HCT116 (cell line): Measurements from ENCODE around the gene UNKL. TPM values are rescaled to one million over a fixed set of nuclear protein-coding genes. Genes with fewer than 3 reads are reported as not detected.

Experiments
- ATAC-seq: fragments of 200-7000 bp; cut with Tn5 transposase; 2 replicates; pipeline ENCODE4 v1.9.1; 2020; ENCODE audit warnings: mild to moderate bottlenecking, moderate library complexity
- BruUV-seq: library from RNA; stranded (reverse); fragments of 400-500 nt; replicated peaks from 2 replicates; lab custom pipeline; 2021; lab: Mats Ljungman, UMichigan
- CTCF ChIA-PET: fragments of 300-600 bp; sonication (Branson Sonifier 250); formaldehyde crosslinking; loops from one replicate; lab custom pipeline; 2021; ENCODE audit warnings: antibody characterized with exemption; lab: Charles Lee
- POLR2A ChIA-PET: fragments of 300-600, 350-600 bp; sonication (Branson Sonifier 250); formaldehyde crosslinking; loops from one replicate; lab custom pipeline; 2021; ENCODE audit warnings: antibody characterized with exemption; lab: Charles Lee
- RAD21 ChIA-PET, 2 experiments: fragments of 300-600 bp; sonication (Branson Sonifier 250); formaldehyde crosslinking; loops; one replicate each; lab custom pipeline; 2023; ENCODE audit warnings: low total read pairs in 2 of 2; ENCODE audit not compliant: uncharacterized antibody in 2 of 2, unreplicated experiment in 2 of 2, low non-redundant PET in 1 of 2; lab: Charles Lee
- DNase-seq: peaks from one replicate; pipeline ENCODE4 v3.0.0-alpha.2; 2010; ENCODE audit warnings: low read depth, low spot score
- H2AFZ ChIP-seq: fragments of 200-600 bp; shearing (Covaris generic), sonication (generic); 2 replicates; pipeline ENCODE4 v1.6.1; 2017; ENCODE audit warnings: low read depth, mixed run types, mixed read lengths, antibody characterized with exemption, low read length; ENCODE audit not compliant: poor library complexity, severe bottlenecking
- H3K27ac ChIP-seq: 2 replicates; pipeline ENCODE4 v1.5.1; 2012; ENCODE audit warnings: low read depth, low read length
- H3K27me3 ChIP-seq: fragments of 200-600 bp; sonication (generic); 2 replicates; pipeline ENCODE4 v1.6.1; 2016; ENCODE audit warnings: mixed run types, low read length, mixed read lengths; ENCODE audit not compliant: insufficient read depth
- H3K36me3 ChIP-seq, 2 experiments: fragments of 200-500 bp in 1 of 2; fragments of 200-600 bp in 1 of 2; sonication (Bioruptor generic) in 1 of 2; sonication (generic) in 1 of 2; 2 replicates each; pipeline versions ENCODE4 v1.5.1 to v1.6.1; 2014 to 2016; ENCODE audit warnings: low read length in 2 of 2, inconsistent platforms in 1 of 2, mixed read lengths in 1 of 2, mixed run types in 1 of 2; ENCODE audit not compliant: insufficient read depth in 2 of 2, control insufficient read depth in 1 of 2
- H3K4me1 ChIP-seq, 2 experiments: fragments of 200-600 bp in 1 of 2; sonication (generic) in 1 of 2; 2 replicates each; pipeline versions ENCODE4 v1.5.1 to v1.6.1; 2012 to 2017; ENCODE audit warnings: low read length in 2 of 2, inconsistent platforms in 1 of 2, mild to moderate bottlenecking in 1 of 2, mixed read lengths in 1 of 2, mixed run types in 1 of 2, moderate library complexity in 1 of 2; ENCODE audit not compliant: insufficient read depth in 2 of 2, control insufficient read depth in 1 of 2
- H3K4me2 ChIP-seq: fragments of 200-600 bp; sonication (generic); 2 replicates; pipeline ENCODE4 v1.6.1; 2017; ENCODE audit warnings: mixed run types, low read length, mixed read lengths
- H3K4me3 ChIP-seq, 2 experiments: fragments of 200-600 bp in 1 of 2; sonication (generic) in 1 of 2; replicated peaks in 1 of 2; 2 replicates each; pipeline ENCODE4 v1.5.1; 2011 to 2016; ENCODE audit warnings: low read length in 2 of 2, control low read depth in 1 of 2, low read depth in 1 of 2, mild to moderate bottlenecking in 1 of 2, mixed read lengths in 1 of 2, mixed run types in 1 of 2
- H3K79me2 ChIP-seq: fragments of 200-600 bp; sonication (generic); 2 replicates; pipeline ENCODE4 v1.6.1; 2017; ENCODE audit warnings: mild to moderate bottlenecking, mixed run types, low read length, moderate library complexity, mixed read lengths; ENCODE audit not compliant: insufficient read depth
- H3K9ac ChIP-seq: fragments of 200-600 bp; sonication (generic); 2 replicates; pipeline ENCODE4 v1.6.1; 2016; ENCODE audit warnings: low read length, mixed read lengths
- H3K9me2 ChIP-seq: fragments of 200-600 bp; sonication (generic), shearing (Covaris generic); 2 replicates; pipeline ENCODE4 v1.6.1; 2017; ENCODE audit warnings: mixed run types, mild to moderate bottlenecking, moderate library complexity; ENCODE audit not compliant: insufficient read depth
- H3K9me3 ChIP-seq, 2 experiments: fragments of 200-500 bp in 1 of 2; fragments of 200-600 bp in 1 of 2; sonication (Bioruptor generic) in 1 of 2; sonication (generic) in 1 of 2; 2 replicates each; pipeline ENCODE4 v1.6.1; 2014 to 2017; ENCODE audit warnings: low read length in 2 of 2, mixed read lengths in 2 of 2, inconsistent platforms in 1 of 2, low read depth in 1 of 2, mild to moderate bottlenecking in 1 of 2, mixed run types in 1 of 2, moderate library complexity in 1 of 2; ENCODE audit not compliant: control insufficient read depth in 1 of 2, insufficient read depth in 1 of 2
- H4K20me1 ChIP-seq: fragments of 200-600 bp; sonication (generic), shearing (Covaris generic); 2 replicates; pipeline ENCODE4 v1.6.1; 2017; ENCODE audit warnings: mixed run types, mild to moderate bottlenecking, moderate library complexity; ENCODE audit not compliant: insufficient read depth
- CBX3 ChIP-seq: IDR thresholded peaks from 2 replicates; pipeline ENCODE4 v1.6.1; 2012; ENCODE audit warnings: low read depth
- EGR1 ChIP-seq: IDR thresholded peaks from 2 replicates; pipeline ENCODE4 v1.6.1; 2012; ENCODE audit warnings: low read depth
- EZH2 ChIP-seq: fragments of 200-600 bp; sonication (generic); IDR thresholded peaks from 2 replicates; pipeline ENCODE4 v1.6.1; 2017; ENCODE audit warnings: antibody characterized with exemption, mixed run types
- EZH2phosphoT487 ChIP-seq: fragments of 200-600 bp; IDR thresholded peaks from 2 replicates; pipeline ENCODE4 v1.6.1; 2018; ENCODE audit warnings: antibody characterized with exemption, borderline replicate concordance
- FOSL1 ChIP-seq: IDR thresholded peaks from 2 replicates; pipeline ENCODE4 v1.6.1; 2012; ENCODE audit warnings: low read depth
- POLR2A ChIP-seq: IDR thresholded peaks from 2 replicates; pipeline ENCODE4 v1.7.0; 2011; ENCODE audit warnings: borderline replicate concordance; ENCODE audit not compliant: insufficient read depth, insufficient read length; ENCODE audit errors: extremely low read depth
- ZFX ChIP-seq: fragments of 450-650 bp; IDR thresholded peaks from 2 replicates; pipeline ENCODE4 v1.6.1; 2017
- ZNF274 ChIP-seq: fragments of 200-500 bp; sonication (Bioruptor generic); IDR thresholded peaks from 2 replicates; pipeline ENCODE4 v1.6.1; 2014; ENCODE audit warnings: mild to moderate bottlenecking, low read depth, low read length, inconsistent platforms
- intact Hi-C: fragments of 100-400 bp; cut with micrococcal nuclease; formaldehyde crosslinking; loops from 2 replicates; pipeline ENCODE4 v1.10.0; 2022
- total RNA-seq: library from RNA; stranded (reverse); gene quantifications from one replicate; pipeline ENCODE4 v1.2.1, GENCODE V29; 2021; ENCODE audit not compliant: unreplicated experiment
- TF ChIP-seq, protein P1 (sequence below): IDR thresholded peaks from 2 replicates; pipeline ENCODE4 v1.6.1; 2012; ENCODE audit warnings: low read depth
- TF ChIP-seq, protein P2 (sequence below): IDR thresholded peaks from 2 replicates; pipeline ENCODE4 v1.6.1; 2011; ENCODE audit warnings: mild to moderate bottlenecking, low read length, moderate library complexity; ENCODE audit not compliant: insufficient replicate concordance; ENCODE audit errors: extremely low read depth
- TF ChIP-seq, protein P3 (sequence below): IDR thresholded peaks from 2 replicates; pipeline ENCODE4 v1.6.1; 2012

Gene UNKL
- total RNA-seq, 1 experiment from 2014 or later = 24.9 TPM

DNA sequence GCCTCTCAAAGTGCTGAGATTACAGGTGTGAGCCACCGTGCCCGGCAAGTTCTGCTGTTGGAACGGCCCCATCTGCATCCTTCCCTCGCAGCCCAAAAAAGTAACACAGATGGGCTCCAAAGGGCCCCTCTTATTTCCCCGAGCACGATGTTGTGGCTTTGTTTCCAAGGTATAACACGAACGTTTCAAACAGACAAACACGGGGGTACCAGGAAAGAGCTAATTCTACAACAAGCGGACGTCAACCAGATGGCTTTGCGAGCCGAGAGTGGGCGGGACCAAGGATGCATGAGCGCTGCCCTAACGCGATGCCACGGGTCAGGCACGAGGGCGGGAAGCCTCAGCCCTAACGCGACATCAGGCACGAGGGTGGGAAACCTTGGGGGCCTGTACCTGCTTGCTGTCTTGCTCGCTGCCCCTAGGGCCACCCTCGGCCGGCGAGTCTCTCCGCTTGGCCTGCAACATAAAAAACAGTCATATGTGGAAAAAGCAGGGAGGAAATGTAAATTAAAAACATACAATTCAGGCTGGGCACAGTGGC lies 24.2 kb downstream of the UNKL start:
- POLR2A ChIA-PET = no interaction called here

More for the DNA sequence above, 24.2 kb downstream of the UNKL start:
- no peak overlapping the region for H2AFZ ChIP-seq
- H3K9me3 ChIP-seq = no peaks in the 10 kb centered on the region
- no peaks in the 10 kb centered on the region; a peak in 1 of 4 replicates for H3K36me3 ChIP-seq
- ChIA-PET RAD21 (no interaction called here), CTCF (no interaction called here)
- no peak for DNase-seq
- no peaks in the 10 kb centered on the region for H3K4me1 ChIP-seq
- BruUV-seq = no TSS peak
- no peak overlapping the region for H3K4me3 ChIP-seq
- no peak overlapping the region for H3K27ac ChIP-seq
- H4K20me1 ChIP-seq = no peaks in the 10 kb centered on the region
- H3K9me2 ChIP-seq = no peaks in the 10 kb centered on the region
- H3K79me2 ChIP-seq = no peaks in the 10 kb centered on the region
- TF ChIP-seq, protein P1, sequence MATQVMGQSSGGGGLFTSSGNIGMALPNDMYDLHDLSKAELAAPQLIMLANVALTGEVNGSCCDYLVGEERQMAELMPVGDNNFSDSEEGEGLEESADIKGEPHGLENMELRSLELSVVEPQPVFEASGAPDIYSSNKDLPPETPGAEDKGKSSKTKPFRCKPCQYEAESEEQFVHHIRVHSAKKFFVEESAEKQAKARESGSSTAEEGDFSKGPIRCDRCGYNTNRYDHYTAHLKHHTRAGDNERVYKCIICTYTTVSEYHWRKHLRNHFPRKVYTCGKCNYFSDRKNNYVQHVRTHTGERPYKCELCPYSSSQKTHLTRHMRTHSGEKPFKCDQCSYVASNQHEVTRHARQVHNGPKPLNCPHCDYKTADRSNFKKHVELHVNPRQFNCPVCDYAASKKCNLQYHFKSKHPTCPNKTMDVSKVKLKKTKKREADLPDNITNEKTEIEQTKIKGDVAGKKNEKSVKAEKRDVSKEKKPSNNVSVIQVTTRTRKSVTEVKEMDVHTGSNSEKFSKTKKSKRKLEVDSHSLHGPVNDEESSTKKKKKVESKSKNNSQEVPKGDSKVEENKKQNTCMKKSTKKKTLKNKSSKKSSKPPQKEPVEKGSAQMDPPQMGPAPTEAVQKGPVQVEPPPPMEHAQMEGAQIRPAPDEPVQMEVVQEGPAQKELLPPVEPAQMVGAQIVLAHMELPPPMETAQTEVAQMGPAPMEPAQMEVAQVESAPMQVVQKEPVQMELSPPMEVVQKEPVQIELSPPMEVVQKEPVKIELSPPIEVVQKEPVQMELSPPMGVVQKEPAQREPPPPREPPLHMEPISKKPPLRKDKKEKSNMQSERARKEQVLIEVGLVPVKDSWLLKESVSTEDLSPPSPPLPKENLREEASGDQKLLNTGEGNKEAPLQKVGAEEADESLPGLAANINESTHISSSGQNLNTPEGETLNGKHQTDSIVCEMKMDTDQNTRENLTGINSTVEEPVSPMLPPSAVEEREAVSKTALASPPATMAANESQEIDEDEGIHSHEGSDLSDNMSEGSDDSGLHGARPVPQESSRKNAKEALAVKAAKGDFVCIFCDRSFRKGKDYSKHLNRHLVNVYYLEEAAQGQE = no peak
- no peak for TF ChIP-seq EZH2phosphoT487
- TF ChIP-seq, protein P2, sequence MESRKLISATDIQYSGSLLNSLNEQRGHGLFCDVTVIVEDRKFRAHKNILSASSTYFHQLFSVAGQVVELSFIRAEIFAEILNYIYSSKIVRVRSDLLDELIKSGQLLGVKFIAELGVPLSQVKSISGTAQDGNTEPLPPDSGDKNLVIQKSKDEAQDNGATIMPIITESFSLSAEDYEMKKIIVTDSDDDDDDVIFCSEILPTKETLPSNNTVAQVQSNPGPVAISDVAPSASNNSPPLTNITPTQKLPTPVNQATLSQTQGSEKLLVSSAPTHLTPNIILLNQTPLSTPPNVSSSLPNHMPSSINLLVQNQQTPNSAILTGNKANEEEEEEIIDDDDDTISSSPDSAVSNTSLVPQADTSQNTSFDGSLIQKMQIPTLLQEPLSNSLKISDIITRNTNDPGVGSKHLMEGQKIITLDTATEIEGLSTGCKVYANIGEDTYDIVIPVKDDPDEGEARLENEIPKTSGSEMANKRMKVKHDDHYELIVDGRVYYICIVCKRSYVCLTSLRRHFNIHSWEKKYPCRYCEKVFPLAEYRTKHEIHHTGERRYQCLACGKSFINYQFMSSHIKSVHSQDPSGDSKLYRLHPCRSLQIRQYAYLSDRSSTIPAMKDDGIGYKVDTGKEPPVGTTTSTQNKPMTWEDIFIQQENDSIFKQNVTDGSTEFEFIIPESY = no peak
- TF ChIP-seq, protein P3, sequence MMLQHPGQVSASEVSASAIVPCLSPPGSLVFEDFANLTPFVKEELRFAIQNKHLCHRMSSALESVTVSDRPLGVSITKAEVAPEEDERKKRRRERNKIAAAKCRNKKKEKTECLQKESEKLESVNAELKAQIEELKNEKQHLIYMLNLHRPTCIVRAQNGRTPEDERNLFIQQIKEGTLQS = no peak
- no peak for TF ChIP-seq ZFX
- TF ChIP-seq CBX3 = no peak
- TF ChIP-seq ZNF274 = no peak
- TF ChIP-seq POLR2A = no peak
- no peak for TF ChIP-seq FOSL1
- TF ChIP-seq EZH2 = no peak
- TF ChIP-seq EGR1 = no peak
- H3K27me3 ChIP-seq = no peaks in the 10 kb centered on the region
- no peak overlapping the region for H3K4me2 ChIP-seq
- intact Hi-C loops = no loop called here
- ATAC-seq = no peak
- no peak overlapping the region for H3K9ac ChIP-seq
